Heart left ventricle (tissue), 13 donors: Measurements from ENCODE around the gene IPO5.

Experiments used
- CTCF ChIP-seq, 12 donors: fragments of 200-600 bp; sonication (generic) in 4 of 12; IDR thresholded peaks; one replicate each; pipeline versions ENCODE4 v1.5.0 to v1.8.0; 2018 to 2022; ENCODE audit warnings: antibody characterized with exemption in 12 of 12, mild to moderate bottlenecking in 5 of 12
- POLR2A ChIP-seq, 2 donors: fragments of 450-650 bp; IDR thresholded peaks; one replicate each; pipeline ENCODE4 v1.6.1; 2017; ENCODE audit warnings: antibody characterized with exemption in 2 of 2, mild to moderate bottlenecking in 2 of 2, moderate library complexity in 2 of 2
- donor health status: ischemic (EF 13 %, LVEDD 7.1; RV severe dilation, severe dysfunction).
- donor health status: DM: no; HTN: yes; CAD: no.
- donor health status: DM: no; HTN: no; CAD: no.
- donor health status: ischemic (EF 25% LVEDD 6.9; RV normal size, moderate dysfunction).
- donor health status: ischemic (EF 25% LVEDD 5.7; RV mildly dilated, moderate dysfunction).
- donor health status: ischemic (EF 35%, LVEDD 5.7; RV mildly dilated, moderate dysfunction).
- donor health status: nonischemic (EF 11% LVEDD 7.7; RV severe dilation, severe dysfunction).
- donor health status: DM: yes; HTN: yes; CAD: no.
- donor health status: PGD.
- donor health status: ischemic (EF 29% LVEDD 5.4; RV normal size, mild dysfunction).
- donor health status: nonischemic (EF 23%, LVEDD 6.1; RV moderate dilation, normal function).

- TF ChIP-seq CTCF (IDR thresholded peaks at IDR 0.05) (no peak), POLR2A (IDR thresholded peaks at IDR 0.05) (no peak)
Measured at GRCh38 chr13:98032168-98032567, 78.7 kb downstream of the IPO5 start.
